ENCODE results near the gene ATF6B.

DNA sequence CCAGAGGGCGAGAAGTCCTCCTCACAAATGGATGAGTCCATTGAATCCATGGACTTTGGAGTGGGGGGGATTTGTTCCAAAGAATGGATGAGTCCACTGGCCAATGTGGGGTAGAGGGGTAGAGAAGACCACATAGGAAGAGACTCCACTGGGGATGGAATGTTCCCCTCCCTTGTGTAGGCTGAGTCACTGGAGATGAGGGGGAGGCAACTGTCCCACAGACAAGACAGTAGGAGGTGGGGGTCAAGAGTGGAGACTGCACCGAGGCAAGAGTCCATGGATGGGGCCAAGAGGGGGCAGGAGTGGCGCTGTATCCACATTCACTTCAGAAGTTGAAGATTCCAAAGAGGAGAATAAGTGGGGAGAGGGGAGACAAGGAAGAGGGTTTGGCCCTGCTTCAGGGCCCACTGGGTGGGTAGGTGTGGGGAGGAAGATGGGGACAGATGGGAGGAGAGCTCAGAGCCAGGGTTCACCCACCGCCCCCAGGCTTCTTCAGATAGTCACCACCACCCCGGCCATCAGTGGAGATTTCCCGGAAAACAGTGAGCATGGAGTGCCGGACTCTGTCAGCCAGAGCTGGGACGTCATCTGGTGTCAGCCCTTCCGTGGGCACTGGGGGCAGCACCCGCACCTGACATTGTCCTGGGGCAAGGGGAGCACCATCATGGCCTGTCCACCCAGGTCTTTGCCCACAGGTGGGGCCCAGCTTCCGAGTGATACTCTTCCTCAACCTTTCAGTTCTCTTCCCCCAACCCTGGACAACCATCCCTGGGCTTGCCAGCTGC lies 41.0 kb upstream of the ATF6B start:
- TF ChIP-seq, protein P1, sequence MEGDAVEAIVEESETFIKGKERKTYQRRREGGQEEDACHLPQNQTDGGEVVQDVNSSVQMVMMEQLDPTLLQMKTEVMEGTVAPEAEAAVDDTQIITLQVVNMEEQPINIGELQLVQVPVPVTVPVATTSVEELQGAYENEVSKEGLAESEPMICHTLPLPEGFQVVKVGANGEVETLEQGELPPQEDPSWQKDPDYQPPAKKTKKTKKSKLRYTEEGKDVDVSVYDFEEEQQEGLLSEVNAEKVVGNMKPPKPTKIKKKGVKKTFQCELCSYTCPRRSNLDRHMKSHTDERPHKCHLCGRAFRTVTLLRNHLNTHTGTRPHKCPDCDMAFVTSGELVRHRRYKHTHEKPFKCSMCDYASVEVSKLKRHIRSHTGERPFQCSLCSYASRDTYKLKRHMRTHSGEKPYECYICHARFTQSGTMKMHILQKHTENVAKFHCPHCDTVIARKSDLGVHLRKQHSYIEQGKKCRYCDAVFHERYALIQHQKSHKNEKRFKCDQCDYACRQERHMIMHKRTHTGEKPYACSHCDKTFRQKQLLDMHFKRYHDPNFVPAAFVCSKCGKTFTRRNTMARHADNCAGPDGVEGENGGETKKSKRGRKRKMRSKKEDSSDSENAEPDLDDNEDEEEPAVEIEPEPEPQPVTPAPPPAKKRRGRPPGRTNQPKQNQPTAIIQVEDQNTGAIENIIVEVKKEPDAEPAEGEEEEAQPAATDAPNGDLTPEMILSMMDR (IDR thresholded peaks at IDR 0.05): no peak
- TF ChIP-seq POLR2A (IDR thresholded peaks at IDR 0.05) (no peak), POLR2AphosphoS5 (IDR thresholded peaks at IDR 0.05) (no peak)

Data from breast epithelium (tissue), 3 donors.